Germinal center (tissue), 1 donor: ENCODE measurements around the gene STIL.
A peak's percentile ranks its signal among the peaks of the same experiment; 100 is the strongest.
"Not testable (repeated sequence)": the region's sequence is repeated elsewhere in the genome, so short reads cannot be mapped to it uniquely, and the experiment has no call there.

Experiments
- DNase-seq: peaks from one replicate; pipeline ENCODE4 v3.0.0; 2012; ENCODE audit warnings: mixed read lengths, low spot score

The STIL gene

DNA sequence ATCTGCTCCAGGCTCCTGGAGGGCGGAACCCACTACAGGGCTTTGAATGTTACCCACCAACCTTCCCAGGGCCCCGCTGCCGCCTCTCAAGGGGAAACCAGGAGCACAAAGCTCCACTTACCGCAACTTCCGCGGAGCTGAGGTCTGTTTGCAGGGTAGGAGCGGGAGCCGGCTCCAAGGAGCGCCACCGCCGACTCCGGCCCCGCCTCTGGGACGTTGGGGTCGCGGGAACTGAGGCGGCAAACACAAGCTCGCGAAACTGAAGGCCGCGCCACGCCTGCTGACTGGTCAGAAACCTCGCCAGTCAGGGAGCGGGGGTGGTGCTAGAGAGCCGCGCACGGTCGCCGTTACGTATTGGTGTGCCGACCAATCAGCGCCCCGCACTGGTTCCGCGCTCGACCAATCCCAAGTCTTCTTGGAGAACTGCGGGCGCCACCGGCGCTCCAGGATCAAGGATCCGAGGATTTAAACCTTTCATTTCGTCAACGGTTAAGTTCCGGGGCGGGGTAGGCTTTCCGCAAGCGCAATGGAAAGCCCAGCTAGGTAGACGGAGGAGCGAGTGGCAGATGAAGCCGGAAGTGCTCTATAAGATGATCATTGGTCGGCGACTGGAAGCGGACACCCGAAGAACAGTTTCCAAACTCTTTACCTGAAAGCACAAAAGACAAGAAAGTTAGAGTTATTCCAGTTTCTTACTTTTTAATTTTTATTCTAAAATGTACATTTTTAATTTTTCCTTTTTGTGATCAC is at the start of gene STIL:
STIL (minus strand) TSS at position 233 of the 750 bp plus-strand sequence. CDS start 3,828 bp downstream, outside the sequence.
- DNase-seq = peak; percentile 99

GRCh38 chr1:47362828-47363227 is 48.9 kb upstream of the STIL start:
- no peak for DNase-seq

DNA sequence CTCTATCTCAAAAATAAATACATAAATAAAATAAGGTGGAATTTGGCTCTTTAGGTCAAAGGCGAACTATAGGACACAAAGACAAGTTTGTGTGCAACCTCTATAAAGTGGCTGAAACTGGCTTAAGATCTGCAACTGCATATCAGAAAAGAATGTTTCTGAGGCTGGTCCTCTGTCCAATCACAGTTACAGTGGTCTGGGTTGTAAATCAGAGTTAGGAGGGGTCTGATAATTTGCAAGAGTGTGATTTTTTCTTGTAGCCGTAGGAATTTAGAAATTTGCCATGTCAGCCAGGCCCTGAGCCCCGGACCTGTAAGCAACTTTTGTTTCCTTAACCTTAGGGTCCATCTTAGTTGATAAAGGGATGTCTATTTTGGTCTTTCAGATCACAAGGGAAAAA is 47.4 kb upstream of the STIL start:
- no peak for DNase-seq

DNA sequence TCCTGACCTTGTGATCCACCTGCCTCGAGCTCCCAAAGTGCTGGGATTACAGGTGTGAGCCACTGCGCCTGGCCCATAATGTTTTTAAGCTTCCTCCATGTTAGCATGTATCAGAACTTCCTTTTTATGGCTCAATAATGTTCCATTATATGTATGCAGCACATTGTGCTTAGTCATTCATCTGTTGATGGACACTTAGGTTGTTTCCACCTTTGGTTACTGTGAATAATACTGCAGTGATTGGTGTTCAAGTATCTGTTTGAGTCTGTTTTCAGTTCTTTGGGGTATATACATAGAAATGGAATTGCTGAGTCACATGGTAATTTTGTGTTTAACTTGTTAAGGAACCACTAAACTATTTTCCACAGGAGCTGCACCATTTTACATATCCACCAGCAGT is 37.4 kb upstream of the STIL start:
- no peak for DNase-seq

DNA sequence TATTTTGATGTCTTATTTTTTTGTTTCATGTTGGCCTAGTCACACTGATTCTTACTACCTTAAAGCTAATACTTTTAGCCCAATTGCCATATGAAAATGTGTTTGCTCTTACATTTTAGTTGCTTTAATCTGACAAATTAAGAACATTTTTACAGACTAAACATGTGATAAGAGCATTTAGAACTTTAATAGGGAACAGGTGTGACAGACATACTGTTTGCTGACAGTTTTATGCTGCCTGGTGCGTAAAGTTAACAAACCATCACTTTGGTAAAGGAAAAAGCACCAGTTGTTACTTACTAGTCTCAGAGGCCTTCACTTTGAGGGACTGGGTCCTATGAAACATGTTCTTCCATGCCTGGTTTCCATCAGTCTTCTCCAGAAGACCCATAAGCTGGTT is 34.3 kb upstream of the STIL start:
- no peak for DNase-seq

GRCh38 chr1:47347735-47348134 is 33.8 kb upstream of the STIL start:
- no peak for DNase-seq

- not testable (repeated sequence) for DNase-seq
These were observed 33.0 kb upstream of the STIL start for GRCh38 chr1:47346979-47347378.

DNA sequence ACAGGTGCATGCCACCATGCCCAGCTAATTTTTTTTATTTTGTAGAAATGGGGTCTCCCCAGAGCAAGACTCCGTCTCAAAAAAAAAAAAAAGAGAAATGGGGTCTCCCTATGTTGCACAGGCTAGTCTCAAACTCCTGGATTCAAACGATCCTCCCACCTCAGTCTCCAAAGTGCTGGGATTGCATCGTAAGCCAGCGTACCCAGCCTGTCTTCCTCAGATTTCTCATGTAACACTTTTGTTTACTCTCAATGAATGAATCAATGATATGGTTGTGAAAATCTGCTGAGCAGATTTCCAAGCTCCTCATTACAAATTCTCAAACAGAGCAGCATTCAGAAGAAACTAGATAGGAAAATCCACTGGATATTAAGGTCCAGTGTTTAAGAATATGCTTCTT is 26.3 kb upstream of the STIL start:
- DNase-seq = no peak

- no peak for DNase-seq
These were observed 24.5 kb upstream of the STIL start for GRCh38 chr1:47338249-47339077.

GRCh38 chr1:47337350-47337749 is 23.4 kb upstream of the STIL start:
- no peak for DNase-seq

DNA sequence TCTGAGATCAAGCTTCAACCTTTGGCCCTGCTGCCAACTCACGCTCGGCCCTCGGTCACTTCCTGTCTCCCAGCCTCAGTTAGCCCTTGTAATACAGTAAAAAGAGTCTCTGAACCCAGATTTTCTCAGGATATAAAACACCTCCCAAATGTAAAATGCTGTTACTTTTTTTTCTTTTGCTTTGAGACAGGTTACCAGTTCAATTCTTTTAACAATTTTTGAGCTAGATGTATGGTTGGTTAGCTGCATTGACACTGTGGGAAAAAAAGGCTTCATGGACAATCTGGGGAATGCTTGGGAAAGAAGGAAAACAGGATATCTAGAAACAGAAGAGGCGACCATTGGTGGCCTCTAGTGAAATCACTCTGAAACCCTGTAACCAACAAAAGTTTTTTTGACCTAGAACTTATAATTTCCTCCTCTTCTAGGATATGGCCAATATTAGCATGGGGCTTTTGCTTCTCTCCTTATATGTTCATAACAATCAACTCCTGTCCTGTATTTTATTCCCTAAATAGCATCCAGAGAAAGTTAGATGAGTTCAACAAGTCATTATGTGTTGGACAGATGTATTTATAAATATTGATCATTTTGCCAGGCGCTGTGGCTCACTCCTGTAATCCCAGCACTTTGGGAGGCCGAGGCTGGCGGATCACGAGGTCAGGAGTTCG is 21.0 kb upstream of the STIL start:
- no peak for DNase-seq

DNA sequence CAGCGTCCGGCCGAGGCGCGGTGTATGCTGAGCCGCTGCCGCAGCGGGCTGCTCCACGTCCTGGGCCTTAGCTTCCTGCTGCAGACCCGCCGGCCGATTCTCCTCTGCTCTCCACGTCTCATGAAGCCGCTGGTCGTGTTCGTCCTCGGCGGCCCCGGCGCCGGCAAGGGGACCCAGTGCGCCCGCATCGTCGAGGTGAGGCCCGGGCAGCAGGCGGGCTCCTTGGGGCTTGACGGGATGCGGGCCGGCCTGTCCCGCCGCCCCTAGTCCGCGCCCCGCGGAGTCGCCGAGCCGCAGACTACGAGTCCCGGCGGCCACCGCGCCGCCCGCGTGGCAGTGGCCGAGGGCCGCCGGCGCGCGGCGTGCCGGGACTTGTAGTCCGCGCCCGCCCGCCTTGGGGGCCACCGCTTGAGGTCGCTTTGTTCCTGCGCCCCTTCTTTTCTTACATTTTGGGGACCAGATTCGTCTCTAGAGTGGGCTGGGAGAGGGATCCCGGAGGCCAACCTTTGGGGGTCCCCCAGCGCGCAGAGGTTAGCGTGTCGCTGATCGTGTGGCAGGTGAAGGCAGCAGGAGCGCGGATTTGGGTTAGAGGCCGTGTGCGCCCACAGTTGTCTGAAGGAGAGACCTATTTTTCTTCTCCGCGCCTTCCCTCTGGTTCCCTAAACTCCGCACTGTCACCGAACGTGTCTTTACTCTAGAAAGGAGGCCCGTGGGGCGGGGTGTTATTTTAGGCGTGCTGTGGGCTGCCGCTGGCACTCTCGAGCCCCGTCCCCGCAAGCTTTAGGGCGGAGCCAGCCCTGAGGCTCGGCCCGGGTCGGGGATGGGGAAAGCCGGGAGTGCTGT is 20.2 kb upstream of the STIL start:
- peak; percentile 88 for DNase-seq

- DNase-seq = peak; percentile 85
These were observed 19.6 kb upstream of the STIL start, which contains the start of gene CMPK1 for GRCh38 chr1:47333578-47333921. TSS of gene CMPK1 (plus strand) at chr1:47333790. CDS start at chr1:47333946, 156 bp downstream.

DNA sequence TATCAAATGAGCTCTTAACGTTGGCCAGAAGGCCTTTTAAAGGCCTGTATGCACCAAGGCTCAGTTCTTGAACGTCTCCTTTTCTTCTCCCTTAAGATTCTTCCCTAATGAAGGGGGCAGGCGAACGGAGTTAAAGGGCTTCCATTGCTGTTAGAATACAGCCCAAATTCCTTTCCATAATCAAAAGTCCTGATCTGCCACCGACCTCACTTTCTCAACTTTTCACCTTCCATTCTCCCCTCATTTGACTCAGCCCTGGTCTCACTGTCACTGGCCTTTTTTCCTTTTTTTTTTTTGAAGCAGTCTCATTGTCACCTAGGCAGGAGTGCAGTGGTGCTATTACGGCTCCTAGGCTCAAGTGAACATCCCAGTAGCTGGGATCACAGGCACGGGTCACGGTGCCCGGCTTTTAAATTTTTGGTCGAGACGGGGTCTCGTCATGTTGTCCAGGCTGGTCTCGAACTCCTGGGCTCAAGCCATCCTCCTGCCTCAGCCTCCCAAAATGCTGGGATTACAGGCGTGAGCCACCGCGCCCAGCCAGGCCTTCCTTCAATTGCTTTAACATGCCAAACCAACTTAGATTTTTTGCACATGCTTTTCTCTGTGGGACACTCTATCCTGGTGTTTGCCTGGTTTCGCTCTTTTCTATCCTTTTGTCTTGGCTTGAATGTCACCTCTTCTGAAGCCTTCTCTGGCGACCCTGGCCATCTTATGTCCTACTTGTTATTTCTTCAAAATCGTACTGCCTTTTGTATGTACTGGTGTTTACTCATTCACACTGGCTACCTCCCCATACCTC is 19.0 kb upstream of the STIL start:
- DNase-seq = no peak

DNA sequence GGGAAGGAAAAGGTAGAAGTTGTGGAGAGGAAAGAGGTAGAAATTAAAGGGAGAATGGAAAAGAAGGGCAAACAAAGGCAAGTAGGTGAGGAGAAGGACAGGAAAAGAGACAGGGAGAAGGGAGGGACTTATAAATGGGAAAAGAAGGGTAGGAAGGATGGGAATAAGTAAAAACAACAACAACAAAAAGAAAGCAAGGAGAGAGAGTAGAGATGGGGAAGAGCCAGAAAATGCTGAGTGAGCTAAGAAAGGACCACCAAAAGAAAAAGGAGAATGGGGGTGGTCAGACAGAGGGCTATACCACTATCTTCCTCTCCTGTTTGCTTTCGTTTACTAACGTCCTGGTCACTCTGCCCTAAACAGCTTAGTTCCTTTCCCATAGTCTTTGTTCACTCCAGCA is 17.9 kb upstream of the STIL start:
- DNase-seq = no peak

DNA sequence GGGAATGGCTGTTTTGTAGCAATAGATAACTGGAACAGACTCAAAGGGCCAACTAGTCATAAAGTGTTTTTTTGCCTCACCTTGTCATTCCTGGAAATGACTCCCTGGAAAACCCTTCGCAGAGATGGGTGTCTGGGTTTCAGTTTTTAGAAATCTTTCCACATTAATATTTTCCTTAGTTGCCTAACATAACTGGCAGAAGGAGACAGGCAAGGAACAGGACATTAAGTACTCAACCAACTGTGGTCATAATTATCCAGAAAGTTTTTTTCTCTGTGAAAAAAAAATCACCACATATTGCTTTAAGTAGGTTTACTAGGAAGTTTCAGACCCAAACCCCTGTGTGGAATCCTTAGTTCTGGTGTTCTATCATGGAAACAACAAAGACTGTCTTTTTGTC is 16.3 kb upstream of the STIL start:
- no peak for DNase-seq

DNA sequence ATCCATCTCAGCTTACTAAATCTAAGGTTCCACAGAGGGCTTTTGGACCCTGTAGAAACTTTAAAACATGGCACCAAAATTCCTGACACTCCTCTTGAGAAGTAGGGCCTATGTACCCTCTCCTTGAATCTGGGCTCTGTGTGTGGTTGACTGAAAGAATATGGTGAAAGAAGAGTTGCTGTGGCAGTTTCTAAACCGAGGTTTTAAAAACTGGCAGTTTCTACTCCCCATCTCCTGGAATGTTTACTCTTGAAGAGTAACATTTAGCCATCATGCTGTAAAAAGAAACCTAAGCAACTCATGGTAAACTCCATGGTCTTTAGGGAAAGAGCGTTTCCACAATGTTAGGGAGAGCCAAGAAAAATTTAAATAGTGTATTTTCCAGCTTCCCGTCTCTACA is 15.0 kb upstream of the STIL start:
- DNase-seq = no peak

DNA sequence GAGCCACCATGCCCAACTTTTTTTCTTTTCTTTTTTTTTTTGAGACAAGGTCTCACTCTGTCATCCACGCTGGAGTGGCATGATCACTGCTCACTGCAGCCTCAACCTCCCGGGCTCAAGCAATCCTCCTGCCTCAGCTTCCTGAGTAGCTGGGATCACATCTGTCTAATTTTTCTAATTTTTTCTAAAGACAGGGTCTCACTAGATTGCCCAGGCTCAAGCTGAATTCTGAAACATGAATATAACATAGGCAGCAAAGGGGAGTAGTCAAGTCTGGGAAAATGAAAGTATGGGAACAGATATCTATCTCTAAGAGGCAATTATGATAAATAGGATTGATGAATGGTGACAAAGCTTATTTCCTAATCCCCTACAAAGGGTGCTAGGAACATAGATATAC is 12.3 kb upstream of the STIL start:
- DNase-seq = no peak

- no peak for DNase-seq
These were observed 11.6 kb upstream of the STIL start for GRCh38 chr1:47325528-47325927.

DNA sequence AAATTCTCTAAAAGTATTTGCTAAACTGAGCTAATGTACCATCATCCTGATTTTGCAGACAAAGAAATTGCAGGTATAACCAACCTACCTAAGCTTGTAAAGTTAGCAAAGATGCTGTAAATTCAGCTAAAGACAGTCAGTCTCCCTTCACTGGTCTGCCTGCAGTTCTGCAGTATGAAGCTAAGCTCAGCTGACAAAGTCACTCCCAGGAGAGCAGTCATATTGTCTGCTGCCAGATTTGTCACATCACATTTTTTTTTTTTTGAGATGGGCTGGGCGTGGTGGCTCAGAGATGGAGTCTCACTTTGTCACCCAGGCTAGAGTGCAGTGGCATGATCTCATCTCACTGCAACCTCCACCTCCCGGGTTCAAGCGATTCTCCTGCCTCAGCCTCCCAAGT is 10.7 kb upstream of the STIL start:
- DNase-seq = no peak

DNA sequence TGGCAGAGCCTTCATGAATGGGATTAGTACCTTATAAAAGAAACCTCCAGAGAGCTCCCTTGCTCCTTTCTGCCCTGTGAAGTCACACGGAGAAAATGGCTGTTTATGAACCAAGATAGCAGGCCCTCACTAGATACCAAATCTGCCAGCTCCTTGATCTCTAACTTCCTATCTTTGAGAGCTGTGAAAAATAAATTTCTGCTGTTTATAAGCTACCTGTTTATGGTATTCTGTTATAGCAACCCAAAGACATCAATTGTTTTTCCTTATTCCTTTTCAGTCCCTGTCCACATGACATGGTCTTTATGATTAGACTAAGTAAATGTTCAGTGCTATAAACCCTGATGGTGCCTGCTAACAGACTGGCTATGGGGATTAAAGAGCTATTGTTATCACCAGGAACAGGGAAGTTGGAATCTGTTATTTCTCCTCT is 9.7 kb upstream of the STIL start:
- no peak for DNase-seq
